Fibroblast of lung (primary cell): ENCODE results near the gene EIF3J.

Source experiments
- EZH2 ChIP-seq: IDR thresholded peaks from 2 replicates; pipeline ENCODE4 v1.5.1; 2012; ENCODE audit warnings: low read length, control low read depth, mild to moderate bottlenecking; ENCODE audit errors: missing control alignments
- TF ChIP-seq, protein P1 (sequence below), 2 donors: IDR thresholded peaks in 1 of 2; conservative IDR thresholded peaks in 1 of 2; 1 replicate in 1 of 2; 2 replicates in 1 of 2; pipeline ENCODE4 v1.5.1; 2011 to 2012; ENCODE audit warnings: low read length in 2 of 2, control low read depth in 1 of 2, inconsistent platforms in 1 of 2, low read depth in 1 of 2, mild to moderate bottlenecking in 1 of 2

DNA sequence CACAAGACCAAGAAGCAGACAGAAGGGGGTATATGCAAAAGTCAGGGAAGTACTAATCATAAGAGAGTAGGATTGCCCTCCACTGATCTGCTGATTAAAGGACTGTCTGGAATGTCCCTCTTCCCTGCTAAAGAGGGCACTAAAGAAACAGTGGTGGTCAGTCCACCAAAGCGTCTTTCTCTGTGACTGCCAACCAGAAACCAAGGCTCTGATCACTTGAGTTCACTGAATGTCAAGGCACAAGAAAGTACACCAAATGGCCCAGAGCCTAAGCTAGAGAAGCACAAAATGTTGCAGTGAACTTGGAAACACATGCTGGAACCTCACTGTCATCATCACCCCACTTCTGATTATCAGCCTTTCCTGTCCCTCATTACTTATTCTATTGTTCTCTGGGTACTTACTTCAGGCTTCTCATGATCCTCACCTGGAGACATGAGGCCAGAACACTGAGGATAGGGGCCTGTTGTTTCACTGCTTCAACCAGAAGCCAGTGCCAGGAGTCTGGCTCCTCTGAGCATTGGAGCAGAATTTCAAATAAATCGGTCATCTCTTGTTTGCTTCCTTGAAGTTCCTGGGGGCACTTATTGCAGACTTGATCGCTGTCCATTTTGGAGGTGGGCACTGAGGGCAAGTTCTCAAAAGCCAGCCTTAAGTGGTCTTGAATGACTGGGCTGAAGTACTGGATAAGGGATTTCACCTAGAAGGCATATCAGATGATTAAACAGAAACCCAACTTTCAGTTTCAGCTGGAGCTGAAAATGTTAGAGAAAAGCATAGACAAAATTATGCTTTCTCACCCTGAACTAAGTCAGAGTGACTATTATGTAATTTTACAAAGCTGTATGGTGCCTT is 58.9 kb downstream of the EIF3J start:
- TF ChIP-seq, protein P1, sequence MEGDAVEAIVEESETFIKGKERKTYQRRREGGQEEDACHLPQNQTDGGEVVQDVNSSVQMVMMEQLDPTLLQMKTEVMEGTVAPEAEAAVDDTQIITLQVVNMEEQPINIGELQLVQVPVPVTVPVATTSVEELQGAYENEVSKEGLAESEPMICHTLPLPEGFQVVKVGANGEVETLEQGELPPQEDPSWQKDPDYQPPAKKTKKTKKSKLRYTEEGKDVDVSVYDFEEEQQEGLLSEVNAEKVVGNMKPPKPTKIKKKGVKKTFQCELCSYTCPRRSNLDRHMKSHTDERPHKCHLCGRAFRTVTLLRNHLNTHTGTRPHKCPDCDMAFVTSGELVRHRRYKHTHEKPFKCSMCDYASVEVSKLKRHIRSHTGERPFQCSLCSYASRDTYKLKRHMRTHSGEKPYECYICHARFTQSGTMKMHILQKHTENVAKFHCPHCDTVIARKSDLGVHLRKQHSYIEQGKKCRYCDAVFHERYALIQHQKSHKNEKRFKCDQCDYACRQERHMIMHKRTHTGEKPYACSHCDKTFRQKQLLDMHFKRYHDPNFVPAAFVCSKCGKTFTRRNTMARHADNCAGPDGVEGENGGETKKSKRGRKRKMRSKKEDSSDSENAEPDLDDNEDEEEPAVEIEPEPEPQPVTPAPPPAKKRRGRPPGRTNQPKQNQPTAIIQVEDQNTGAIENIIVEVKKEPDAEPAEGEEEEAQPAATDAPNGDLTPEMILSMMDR (conservative IDR thresholded peaks at IDR 0.05 in 1 of 2, IDR thresholded peaks at IDR 0.05 in 1 of 2; ENCODE audit: low read depth in 1 of 2, low read length in 2 of 2): no peak
- TF ChIP-seq EZH2: no peak
